Activated CD8-positive, alpha-beta memory T cell treated with anti-CD3 and anti-CD28 coated beads for 4 hours (primary cell): Measurements from ENCODE around the gene KRTAP3-3.
"Not testable (repeated sequence)": the region's sequence is repeated elsewhere in the genome, so short reads cannot be mapped to it uniquely, and the experiment has no call there.

ENCODE experiments used
- DNase-seq, 2 donors: peaks; one replicate each; pipeline ENCODE4 v3.0.0-alpha.2; 2020; ENCODE audit warnings: low read depth in 2 of 2

Gene KRTAP3-3

GRCh38 chr17:41004397-41004796 is 10.4 kb upstream of the KRTAP3-3 start:
- DNase-seq, result no peak

GRCh38 chr17:41003926-41004325 is 10.0 kb upstream of the KRTAP3-3 start:
- DNase-seq, result no peak

GRCh38 chr17:41002814-41003213 is 8.8 kb upstream of the KRTAP3-3 start:
- DNase-seq, result no peak

GRCh38 chr17:41001795-41002194 is 7.8 kb upstream of the KRTAP3-3 start:
- no peak for DNase-seq

- DNase-seq, result not testable (repeated sequence)
These were observed 5.6 kb upstream of the KRTAP3-3 start, which contains the start of gene KRTAP3-2 for GRCh38 chr17:40999563-40999962. TSS of gene KRTAP3-2 (minus strand) at chr17:40999906. CDS start at chr17:40999853, 53 bp downstream.

GRCh38 chr17:40997361-40997760 is 3.4 kb upstream of the KRTAP3-3 start:
- DNase-seq, result no peak

- no peak for DNase-seq
These were observed 2.9 kb upstream of the KRTAP3-3 start for GRCh38 chr17:40996829-40997228.

- no peak for DNase-seq
These were observed 1.2 kb upstream of the KRTAP3-3 start for GRCh38 chr17:40995116-40995515.

- no peak for DNase-seq
These were observed 880 bp downstream of the KRTAP3-3 start for GRCh38 chr17:40993084-40993483.

GRCh38 chr17:40992666-40993065 is 1.3 kb downstream of the KRTAP3-3 start:
- no peak for DNase-seq

GRCh38 chr17:40986920-40987319 is 7.0 kb downstream of the KRTAP3-3 start:
- no peak for DNase-seq

GRCh38 chr17:40984226-40984625 is 9.7 kb downstream of the KRTAP3-3 start, which contains the start of gene KRT40:
TSS of gene KRT40 (minus strand) at chr17:40984326. CDS start at chr17:40984273, 53 bp downstream.
- DNase-seq, result no peak

- DNase-seq, result no peak
These were observed 12.8 kb downstream of the KRTAP3-3 start for GRCh38 chr17:40981115-40981514.

GRCh38 chr17:40980596-40980995 is 13.4 kb downstream of the KRTAP3-3 start:
- DNase-seq, result no peak

- no peak for DNase-seq
These were observed 13.8 kb downstream of the KRTAP3-3 start for GRCh38 chr17:40980117-40980516.

GRCh38 chr17:40978575-40979151 is 15.3 kb downstream of the KRTAP3-3 start:
- no peak for DNase-seq

GRCh38 chr17:40975516-40975915 is 18.4 kb downstream of the KRTAP3-3 start:
- DNase-seq, result no peak

GRCh38 chr17:40974366-40974765 is 19.6 kb downstream of the KRTAP3-3 start:
- DNase-seq, result no peak

GRCh38 chr17:40967582-40967981 is 26.4 kb downstream of the KRTAP3-3 start:
- DNase-seq, result no peak

GRCh38 chr17:40966848-40967247 is 27.1 kb downstream of the KRTAP3-3 start, which contains the start of gene KRT39:
TSS of gene KRT39 (minus strand) at chr17:40966948. CDS start at chr17:40966856, 92 bp downstream.
- no peak for DNase-seq

GRCh38 chr17:40963838-40964237 is 30.1 kb downstream of the KRTAP3-3 start:
- DNase-seq, result no peak

GRCh38 chr17:40962059-40962561 is 31.9 kb downstream of the KRTAP3-3 start:
- no peak for DNase-seq

- no peak for DNase-seq
These were observed 32.4 kb downstream of the KRTAP3-3 start for GRCh38 chr17:40961591-40961990.

- no peak for DNase-seq
These were observed 33.8 kb downstream of the KRTAP3-3 start for GRCh38 chr17:40960144-40960543.
